H9 (cell line): ENCODE measurements around the gene CD4. TPM values are rescaled to one million over a fixed set of nuclear protein-coding genes. Genes with fewer than 3 reads are reported as not detected.

Source experiments
- DNase-seq: peaks from one replicate; pipeline ENCODE4 v3.0.0-alpha.2; 2017
- H2AFZ ChIP-seq: one replicate; pipeline ENCODE4 v1.6.1; 2013; ENCODE audit warnings: mild to moderate bottlenecking, low read length, control low read depth, moderate library complexity
- H2AK5ac ChIP-seq: 2 replicates; pipeline ENCODE4 v1.6.1; 2013; ENCODE audit warnings: low read length, control low read depth, mixed read lengths; ENCODE audit not compliant: insufficient read length
- H2BK120ac ChIP-seq: one replicate; pipeline ENCODE4 v1.6.1; 2013; ENCODE audit warnings: low read depth, mild to moderate bottlenecking, low read length, control low read depth, inconsistent platforms; ENCODE audit not compliant: poor library complexity, severe bottlenecking
- H2BK12ac ChIP-seq: 2 replicates; pipeline ENCODE4 v1.6.1; 2013; ENCODE audit warnings: low read length, control low read depth, mixed read lengths, low read depth; ENCODE audit not compliant: insufficient read length
- H2BK15ac ChIP-seq: 2 replicates; pipeline ENCODE4 v1.6.1; 2013; ENCODE audit warnings: low read depth, low read length, control low read depth
- H2BK20ac ChIP-seq: one replicate; pipeline ENCODE4 v1.6.1; 2013; ENCODE audit warnings: low read depth, mild to moderate bottlenecking, low read length, control low read depth, inconsistent platforms; ENCODE audit not compliant: poor library complexity, severe bottlenecking
- H2BK5ac ChIP-seq: 2 replicates; pipeline ENCODE4 v1.6.1; 2013; ENCODE audit warnings: low read length, control low read depth, mixed read lengths; ENCODE audit not compliant: insufficient read length
- H3K14ac ChIP-seq: 2 replicates; pipeline ENCODE4 v1.6.1; 2013; ENCODE audit warnings: low read length, control low read depth; ENCODE audit not compliant: insufficient read depth
- H3K18ac ChIP-seq: 2 replicates; pipeline ENCODE4 v1.6.1; 2013; ENCODE audit warnings: low read depth, mild to moderate bottlenecking, mixed read lengths, low read length, control low read depth; ENCODE audit not compliant: insufficient read length
- H3K23ac ChIP-seq: 2 replicates; pipeline ENCODE4 v1.6.1; 2013; ENCODE audit warnings: low read length, control low read depth, mixed read lengths, low read depth; ENCODE audit not compliant: insufficient read length
- H3K23me2 ChIP-seq: 2 replicates; pipeline ENCODE4 v1.6.1; 2013; ENCODE audit warnings: low read depth, mild to moderate bottlenecking, mixed read lengths, low read length, control low read depth; ENCODE audit not compliant: insufficient read length, poor library complexity, severe bottlenecking
- H3K27ac ChIP-seq: 2 replicates; pipeline ENCODE4 v1.5.1; 2013; ENCODE audit warnings: low read length, control low read depth, mixed read lengths, low read depth; ENCODE audit not compliant: insufficient read length
- H3K27me3 ChIP-seq: 2 replicates; pipeline ENCODE4 v1.6.1; 2013; ENCODE audit warnings: low read length, control low read depth, inconsistent platforms; ENCODE audit not compliant: insufficient read depth
- H3K4ac ChIP-seq: 2 replicates; pipeline ENCODE4 v1.6.1; 2013; ENCODE audit warnings: low read depth, mild to moderate bottlenecking, control low read depth, inconsistent platforms, low read length, moderate library complexity
- H3K4me1 ChIP-seq: 2 replicates; pipeline ENCODE4 v1.6.1; 2013; ENCODE audit warnings: low read length, control low read depth, inconsistent platforms; ENCODE audit not compliant: insufficient read depth
- H3K4me2 ChIP-seq: 2 replicates; pipeline ENCODE4 v1.6.1; 2013; ENCODE audit warnings: low read length, control low read depth, mixed read lengths; ENCODE audit not compliant: insufficient read length, insufficient read depth
- H3K56ac ChIP-seq: 2 replicates; pipeline ENCODE4 v1.6.1; 2013; ENCODE audit warnings: low read depth, mild to moderate bottlenecking, mixed read lengths, low read length, control low read depth; ENCODE audit not compliant: insufficient read length
- H3K79me1 ChIP-seq: 2 replicates; pipeline ENCODE4 v1.6.1; 2013; ENCODE audit warnings: low read depth, mild to moderate bottlenecking, moderate library complexity, low read length, control low read depth, inconsistent platforms; ENCODE audit not compliant: insufficient read depth, poor library complexity, severe bottlenecking
- H3K79me2 ChIP-seq: 2 replicates; pipeline ENCODE4 v1.6.1; 2013; ENCODE audit warnings: low read length, control low read depth, inconsistent platforms; ENCODE audit not compliant: insufficient read depth
- H3K9ac ChIP-seq: 2 replicates; pipeline ENCODE4 v1.6.1; 2013; ENCODE audit warnings: low read length, control low read depth, mixed read lengths; ENCODE audit not compliant: insufficient read length; ENCODE audit errors: extremely low read depth
- H3K9me3 ChIP-seq: one replicate; pipeline ENCODE4 v1.6.1; 2013; ENCODE audit warnings: low read depth, low read length, inconsistent platforms; ENCODE audit not compliant: control insufficient read depth
- H3T11ph ChIP-seq: one replicate; pipeline ENCODE4 v1.6.1; 2013; ENCODE audit warnings: mild to moderate bottlenecking, low read length, control low read depth, inconsistent platforms
- H4K20me1 ChIP-seq: one replicate; pipeline ENCODE4 v1.6.1; 2013; ENCODE audit not compliant: control insufficient read depth, insufficient read length, insufficient read depth
- H4K5ac ChIP-seq: 2 replicates; pipeline ENCODE4 v1.6.1; 2013; ENCODE audit warnings: low read depth, mild to moderate bottlenecking, mixed read lengths, low read length, control low read depth; ENCODE audit not compliant: insufficient read length
- H4K8ac ChIP-seq: replicated peaks from 2 replicates; pipeline ENCODE4 v1.6.1; 2013; ENCODE audit warnings: low read length, control low read depth, mixed read lengths, low read depth; ENCODE audit not compliant: insufficient read length
- H4K91ac ChIP-seq: 2 replicates; pipeline ENCODE4 v1.6.1; 2013; ENCODE audit warnings: low read depth, mild to moderate bottlenecking, moderate library complexity, mixed read lengths, low read length, control low read depth; ENCODE audit not compliant: insufficient read length
- H3K27ac Mint-ChIP-seq, 3 experiments: 2 replicates in 2 of 3; 3 replicates in 1 of 3; pipeline ENCODE4 v1.8.0; 2020 to 2021; ENCODE audit warnings: mixed read lengths in 3 of 3, mild to moderate bottlenecking in 1 of 3, moderate library complexity in 1 of 3
- H3K27me3 Mint-ChIP-seq: 2 replicates; pipeline ENCODE4 v1.8.0; 2021; ENCODE audit warnings: low read depth, mild to moderate bottlenecking, moderate library complexity, mixed read lengths
- H3K36me3 Mint-ChIP-seq, 3 experiments: 2 replicates in 2 of 3; 3 replicates in 1 of 3; pipeline ENCODE4 v1.8.0; 2020 to 2021; ENCODE audit warnings: low read depth in 3 of 3, mixed read lengths in 3 of 3; ENCODE audit not compliant: insufficient read depth in 1 of 3
- H3K4me1 Mint-ChIP-seq, 2 experiments: 2 replicates each; pipeline ENCODE4 v1.8.0; 2020; ENCODE audit warnings: mixed read lengths in 2 of 2
- H3K4me3 Mint-ChIP-seq, 2 experiments: 2 replicates in 1 of 2; 3 replicates in 1 of 2; pipeline ENCODE4 v1.8.0; 2020 to 2021; ENCODE audit warnings: mild to moderate bottlenecking in 2 of 2, mixed read lengths in 2 of 2, moderate library complexity in 1 of 2
- H3K9me3 Mint-ChIP-seq, 2 experiments: 2 replicates in 1 of 2; 3 replicates in 1 of 2; pipeline ENCODE4 v1.8.0; 2020; ENCODE audit warnings: mild to moderate bottlenecking in 2 of 2, mixed read lengths in 2 of 2, moderate library complexity in 1 of 2
- WGBS: extraction: QIAGEN DNeasy Blood & Tissue Kit; methylation state at CpG from one replicate; pipeline ENCODE4 v1.1.7; 2013; ENCODE audit warnings: missing lambda C conversion rate, low lambda C conversion rate, mixed read lengths; ENCODE audit not compliant: insufficient read length; ENCODE audit errors: extremely low coverage; 5-methylcytosine and 5-hydroxymethylcytosine counted together
- total RNA-seq: library from RNA; stranded (reverse); gene quantifications from 2 replicates; pipeline ENCODE4 v1.2.1, GENCODE V29; 2021
- TF ChIP-seq, protein P1 (sequence below): fragments of 200-600 bp; sonication (generic); conservative IDR thresholded peaks from 3 replicates; pipeline ENCODE4 v1.8.0; 2021; ENCODE audit warnings: antibody characterized with exemption, mild to moderate bottlenecking

The CD4 gene
- total RNA-seq, 1 experiment from 2014 or later = 1.1 TPM

DNA sequence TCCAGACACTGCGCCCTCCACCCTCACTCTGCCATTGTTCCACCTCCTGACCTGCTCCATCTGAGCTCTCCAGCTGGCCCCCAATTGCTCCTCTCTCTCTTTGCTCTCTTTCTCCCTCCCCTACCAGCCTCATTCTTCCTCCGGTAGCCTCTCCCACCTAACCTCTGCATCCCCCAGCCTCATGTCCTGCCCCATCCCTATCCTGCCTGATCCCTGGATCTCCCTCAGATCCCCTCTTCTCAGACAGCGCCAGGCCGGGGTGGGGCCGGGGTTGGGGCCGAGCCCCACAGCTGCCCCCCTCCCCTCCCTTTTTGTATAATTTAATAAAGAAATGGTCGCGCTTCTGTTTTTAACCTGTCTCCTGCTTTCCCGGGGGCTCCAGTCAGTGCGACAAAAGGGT is 18.7 kb upstream of the CD4 start:
- H3K18ac ChIP-seq = no peak overlapping the region
- no peak overlapping the region for H3T11ph ChIP-seq
- peaks cover 3% of the 10 kb centered on the region; the same call in 1 of the 2 replicates for H3K27me3 ChIP-seq
- peak overlapping the region in 1 of 2 experiments; percentile 64; a peak in 2 of 5 replicates for H3K4me3 Mint-ChIP-seq
- H4K20me1 ChIP-seq = no peaks in the 10 kb centered on the region
- no peaks in the 10 kb centered on the region for H3K9me3 ChIP-seq
- peaks cover 25% of the 10 kb centered on the region for H3K23me2 ChIP-seq
- no peak overlapping the region for H4K8ac ChIP-seq
- no peak overlapping the region for H4K5ac ChIP-seq
- H2AK5ac ChIP-seq = no peak overlapping the region
- H3K27me3 Mint-ChIP-seq = peaks cover 27% of the 10 kb centered on the region
- no peak overlapping the region for H2BK15ac ChIP-seq
- no peak overlapping the region for H2BK20ac ChIP-seq
- H3K9me3 Mint-ChIP-seq = peaks cover 0 to 3% of the 10 kb centered on the region in 2 experiments; a peak in 2 of 5 replicates
- no peak overlapping the region for H3K14ac ChIP-seq
- H2BK120ac ChIP-seq = no peak overlapping the region
- no peaks in the 10 kb centered on the region for H3K79me1 ChIP-seq
- peaks cover 27 to 44% (median 39%) of the 10 kb centered on the region in 3 experiments; a peak in 6 of 7 replicates for H3K36me3 Mint-ChIP-seq
- H2BK12ac ChIP-seq = no peak overlapping the region
- no CpG with 5 or more reads among the region's 10 CpGs for WGBS
- H4K91ac ChIP-seq = no peak overlapping the region
- H3K4ac ChIP-seq = no peak overlapping the region
- H3K79me2 ChIP-seq = peaks cover 11% of the 10 kb centered on the region; the same call in 1 of the 2 replicates
- H3K23ac ChIP-seq = no peak overlapping the region
- no peak overlapping the region for H3K56ac ChIP-seq
- peaks cover 43 to 68% of the 10 kb centered on the region in 2 experiments for H3K4me1 Mint-ChIP-seq
- H3K27ac Mint-ChIP-seq = peak overlapping the region in 2 of 3 experiments; percentile 67 to 87; a peak in 3 of 7 replicates
- H3K27ac ChIP-seq = no peak overlapping the region
- TF ChIP-seq, protein P1, sequence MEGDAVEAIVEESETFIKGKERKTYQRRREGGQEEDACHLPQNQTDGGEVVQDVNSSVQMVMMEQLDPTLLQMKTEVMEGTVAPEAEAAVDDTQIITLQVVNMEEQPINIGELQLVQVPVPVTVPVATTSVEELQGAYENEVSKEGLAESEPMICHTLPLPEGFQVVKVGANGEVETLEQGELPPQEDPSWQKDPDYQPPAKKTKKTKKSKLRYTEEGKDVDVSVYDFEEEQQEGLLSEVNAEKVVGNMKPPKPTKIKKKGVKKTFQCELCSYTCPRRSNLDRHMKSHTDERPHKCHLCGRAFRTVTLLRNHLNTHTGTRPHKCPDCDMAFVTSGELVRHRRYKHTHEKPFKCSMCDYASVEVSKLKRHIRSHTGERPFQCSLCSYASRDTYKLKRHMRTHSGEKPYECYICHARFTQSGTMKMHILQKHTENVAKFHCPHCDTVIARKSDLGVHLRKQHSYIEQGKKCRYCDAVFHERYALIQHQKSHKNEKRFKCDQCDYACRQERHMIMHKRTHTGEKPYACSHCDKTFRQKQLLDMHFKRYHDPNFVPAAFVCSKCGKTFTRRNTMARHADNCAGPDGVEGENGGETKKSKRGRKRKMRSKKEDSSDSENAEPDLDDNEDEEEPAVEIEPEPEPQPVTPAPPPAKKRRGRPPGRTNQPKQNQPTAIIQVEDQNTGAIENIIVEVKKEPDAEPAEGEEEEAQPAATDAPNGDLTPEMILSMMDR = no peak
- no peak overlapping the region for H2BK5ac ChIP-seq
- no peak for DNase-seq
- H3K9ac ChIP-seq = no peak overlapping the region
- no peak overlapping the region for H2AFZ ChIP-seq
- peaks cover 7% of the 10 kb centered on the region; the same call in 1 of the 2 replicates for H3K4me1 ChIP-seq
- no peak overlapping the region for H3K4me2 ChIP-seq
